Astrocyte (in vitro differentiated cells and primary cell): ENCODE measurements around the gene C4orf33.

Experiments
- EZH2 ChIP-seq: IDR thresholded peaks from 2 replicates; pipeline ENCODE4 v1.6.1; 2012; ENCODE audit warnings: mild to moderate bottlenecking, low read length, inconsistent platforms; ENCODE audit not compliant: insufficient read depth
- TF ChIP-seq, protein P1 (sequence below): IDR thresholded peaks from 2 replicates; pipeline ENCODE4 v1.5.1; 2011; ENCODE audit warnings: low read depth, mild to moderate bottlenecking, inconsistent platforms, low read length, moderate library complexity; ENCODE audit not compliant: insufficient read depth

DNA sequence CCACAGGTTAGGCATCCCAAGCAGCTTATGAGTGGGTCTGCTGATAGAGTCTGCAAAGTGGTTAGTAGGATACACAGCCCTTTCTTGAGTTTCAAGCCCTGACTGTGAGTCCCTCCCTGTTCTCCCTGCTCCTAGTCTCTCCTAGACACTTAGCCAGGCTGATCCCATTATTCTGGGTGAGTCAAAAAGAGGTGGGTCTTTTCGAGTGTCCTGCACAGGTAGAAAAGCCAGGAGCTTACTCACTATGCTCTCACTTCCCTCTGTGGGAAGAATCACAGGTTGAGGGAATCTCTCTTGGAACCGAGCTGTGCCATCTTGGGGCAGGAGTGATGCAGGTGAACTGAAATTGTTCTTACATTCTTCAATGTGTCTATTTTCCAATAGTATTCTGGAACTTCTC, 32.3 kb upstream of the C4orf33 start:
- TF ChIP-seq, protein P1, sequence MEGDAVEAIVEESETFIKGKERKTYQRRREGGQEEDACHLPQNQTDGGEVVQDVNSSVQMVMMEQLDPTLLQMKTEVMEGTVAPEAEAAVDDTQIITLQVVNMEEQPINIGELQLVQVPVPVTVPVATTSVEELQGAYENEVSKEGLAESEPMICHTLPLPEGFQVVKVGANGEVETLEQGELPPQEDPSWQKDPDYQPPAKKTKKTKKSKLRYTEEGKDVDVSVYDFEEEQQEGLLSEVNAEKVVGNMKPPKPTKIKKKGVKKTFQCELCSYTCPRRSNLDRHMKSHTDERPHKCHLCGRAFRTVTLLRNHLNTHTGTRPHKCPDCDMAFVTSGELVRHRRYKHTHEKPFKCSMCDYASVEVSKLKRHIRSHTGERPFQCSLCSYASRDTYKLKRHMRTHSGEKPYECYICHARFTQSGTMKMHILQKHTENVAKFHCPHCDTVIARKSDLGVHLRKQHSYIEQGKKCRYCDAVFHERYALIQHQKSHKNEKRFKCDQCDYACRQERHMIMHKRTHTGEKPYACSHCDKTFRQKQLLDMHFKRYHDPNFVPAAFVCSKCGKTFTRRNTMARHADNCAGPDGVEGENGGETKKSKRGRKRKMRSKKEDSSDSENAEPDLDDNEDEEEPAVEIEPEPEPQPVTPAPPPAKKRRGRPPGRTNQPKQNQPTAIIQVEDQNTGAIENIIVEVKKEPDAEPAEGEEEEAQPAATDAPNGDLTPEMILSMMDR, result no peak
- TF ChIP-seq EZH2, result no peak
